PC-9 (cell line): ENCODE results near the gene ATG4B. TPM values are rescaled to one million over a fixed set of nuclear protein-coding genes. Genes with fewer than 3 reads are reported as not detected.

Experiments used
- BruUV-seq: library from RNA; stranded (reverse); fragments of 400-500 nt; replicated peaks from 2 replicates; lab custom pipeline; 2021; lab: Mats Ljungman, UMichigan
- CTCF ChIA-PET: fragments of 300-600 bp; sonication (Branson Sonifier 250); formaldehyde crosslinking; loops from one replicate; lab custom pipeline; 2022; ENCODE audit warnings: antibody characterized with exemption; lab: Charles Lee
- POLR2A ChIA-PET: fragments of 300-600 bp; sonication (Branson Sonifier 250); formaldehyde crosslinking; loops from one replicate; lab custom pipeline; 2022; ENCODE audit warnings: antibody characterized with exemption; ENCODE audit not compliant: unreplicated experiment; lab: Charles Lee
- DNase-seq, 2 experiments: peaks; one replicate each; pipeline versions ENCODE4 v3.0.0 to v3.0.0-alpha.2; 2015 to 2022; ENCODE audit warnings: mixed read lengths in 1 of 2
- H2AFZ ChIP-seq: fragments of 200-600 bp; sonication (generic); 2 replicates; pipeline ENCODE4 v1.8.1; 2017; ENCODE audit warnings: antibody characterized with exemption
- H3F3A ChIP-seq: fragments of 200-600 bp; sonication (generic); 2 replicates; pipeline ENCODE4 v1.8.1; 2017; ENCODE audit warnings: antibody characterized with exemption, mild to moderate bottlenecking, low read depth; ENCODE audit not compliant: insufficient read depth
- H3K27ac ChIP-seq: fragments of 200-600 bp; sonication (generic); 2 replicates; pipeline ENCODE4 v1.6.1; 2016; ENCODE audit warnings: mixed run types
- H3K27me3 ChIP-seq: fragments of 200-600 bp; sonication (generic); 2 replicates; pipeline ENCODE4 v1.6.1; 2016; ENCODE audit warnings: low read depth, mixed run types; ENCODE audit not compliant: insufficient read depth
- H3K36me3 ChIP-seq: fragments of 200-600 bp; sonication (generic); 2 replicates; pipeline ENCODE4 v1.6.1; 2016; ENCODE audit warnings: low read depth, mixed run types
- H3K4me1 ChIP-seq: fragments of 200-600 bp; sonication (generic); replicated peaks from 2 replicates; pipeline ENCODE4 v1.6.1; 2016; ENCODE audit warnings: mixed run types; ENCODE audit not compliant: insufficient read depth
- H3K4me2 ChIP-seq: fragments of 200-600 bp; sonication (generic); 2 replicates; pipeline ENCODE4 v1.6.1; 2017; ENCODE audit warnings: mixed run types
- H3K4me3 ChIP-seq: fragments of 200-600 bp; sonication (generic); 2 replicates; pipeline ENCODE4 v1.6.1; 2016; ENCODE audit warnings: mixed run types
- H3K79me2 ChIP-seq: fragments of 200-600 bp; sonication (generic); 2 replicates; pipeline ENCODE4 v1.6.1; 2017; ENCODE audit warnings: low read depth, mixed run types
- H3K9me2 ChIP-seq: fragments of 200-600 bp; sonication (generic); 2 replicates; pipeline ENCODE4 v1.8.1; 2017; ENCODE audit warnings: mild to moderate bottlenecking; ENCODE audit not compliant: insufficient read depth
- H3K9me3 ChIP-seq: fragments of 200-600 bp; sonication (generic); 2 replicates; pipeline ENCODE4 v1.8.1; 2016; ENCODE audit warnings: low read depth; ENCODE audit not compliant: insufficient read depth
- H4K20me1 ChIP-seq: fragments of 200-600 bp; sonication (generic); 2 replicates; pipeline ENCODE4 v1.8.1; 2017; ENCODE audit not compliant: insufficient read depth
- EZH2 ChIP-seq: fragments of 200-600 bp; sonication (generic); IDR thresholded peaks from 2 replicates; pipeline ENCODE4 v1.8.0; 2017; ENCODE audit warnings: antibody characterized with exemption, low read depth
- intact Hi-C: fragments of 100-400 bp; cut with micrococcal nuclease; formaldehyde crosslinking; loops from one replicate; pipeline ENCODE4 v1.10.0; 2022; ENCODE audit not compliant: unreplicated experiment
- total RNA-seq: library from RNA; stranded (reverse); gene quantifications from 2 replicates; pipeline ENCODE4 v1.2.3, GENCODE V29; 2021
- TF ChIP-seq, protein P1 (sequence below): fragments of 200-600 bp; sonication (generic); conservative IDR thresholded peaks from 2 replicates; pipeline ENCODE4 v1.6.1; 2017; ENCODE audit warnings: mixed run types, antibody characterized with exemption, mild to moderate bottlenecking, moderate library complexity

The ATG4B gene
- total RNA-seq, 1 experiment from 2014 or later = 162 TPM

DNA sequence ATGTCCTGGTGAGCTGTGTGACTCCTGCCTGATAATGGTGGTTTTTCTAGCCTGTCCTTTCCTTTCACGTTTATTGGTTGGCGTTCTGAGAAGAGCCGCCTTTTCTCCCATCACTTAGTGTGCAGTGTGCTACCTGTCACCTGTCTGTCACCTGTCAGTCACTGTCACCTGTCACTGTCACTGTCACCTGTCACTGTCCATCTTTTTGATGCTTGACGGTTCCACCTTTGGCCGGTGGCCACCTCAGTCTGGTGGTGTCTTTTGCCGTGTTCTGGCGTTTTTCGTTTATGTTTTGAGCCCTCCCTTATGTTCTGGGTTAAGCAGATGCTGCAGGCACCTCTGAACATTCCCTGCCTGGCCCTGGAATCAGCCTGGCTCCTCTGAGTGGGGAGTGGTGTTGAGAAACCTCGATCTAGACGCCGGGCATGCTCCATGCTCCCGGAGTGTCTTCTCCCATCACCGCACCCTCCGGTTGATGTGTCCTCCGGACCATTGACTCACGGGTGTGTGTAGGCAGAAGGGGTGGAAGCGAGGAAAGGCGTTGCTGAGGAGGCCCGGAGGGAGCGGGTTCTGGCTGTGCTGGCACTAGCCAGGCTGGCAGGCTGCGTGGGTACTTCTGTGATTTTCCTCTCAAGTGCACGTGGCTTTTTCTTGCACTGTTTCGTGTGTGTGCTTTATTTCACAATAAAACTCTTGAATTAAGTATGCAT lies 28.4 kb downstream of the ATG4B start:
- Histone ChIP-seq H3K4me3 (no peak overlapping the region), H3F3A (0 out of 2 replicates have a peak, but pooled peaks cover 9% of the 10 kb centered on the region), H3K9me2 (no peaks in the 10 kb centered on the region), H2AFZ (no peak overlapping the region), H4K20me1 (0 out of 2 replicates have a peak, but pooled peaks cover 7% of the 10 kb centered on the region), H3K27me3 (no peaks in the 10 kb centered on the region), H3K36me3 (no peaks in the 10 kb centered on the region; the same call in 1 of the 2 replicates), H3K27ac (no peak overlapping the region), H3K4me1 (no peaks in the 10 kb centered on the region), H3K9me3 (no peaks in the 10 kb centered on the region), H3K79me2 (no peaks in the 10 kb centered on the region), H3K4me2 (no peak overlapping the region)
- CTCF ChIA-PET = no interaction called here
- no peak for TF ChIP-seq EZH2
- TF ChIP-seq, protein P1, sequence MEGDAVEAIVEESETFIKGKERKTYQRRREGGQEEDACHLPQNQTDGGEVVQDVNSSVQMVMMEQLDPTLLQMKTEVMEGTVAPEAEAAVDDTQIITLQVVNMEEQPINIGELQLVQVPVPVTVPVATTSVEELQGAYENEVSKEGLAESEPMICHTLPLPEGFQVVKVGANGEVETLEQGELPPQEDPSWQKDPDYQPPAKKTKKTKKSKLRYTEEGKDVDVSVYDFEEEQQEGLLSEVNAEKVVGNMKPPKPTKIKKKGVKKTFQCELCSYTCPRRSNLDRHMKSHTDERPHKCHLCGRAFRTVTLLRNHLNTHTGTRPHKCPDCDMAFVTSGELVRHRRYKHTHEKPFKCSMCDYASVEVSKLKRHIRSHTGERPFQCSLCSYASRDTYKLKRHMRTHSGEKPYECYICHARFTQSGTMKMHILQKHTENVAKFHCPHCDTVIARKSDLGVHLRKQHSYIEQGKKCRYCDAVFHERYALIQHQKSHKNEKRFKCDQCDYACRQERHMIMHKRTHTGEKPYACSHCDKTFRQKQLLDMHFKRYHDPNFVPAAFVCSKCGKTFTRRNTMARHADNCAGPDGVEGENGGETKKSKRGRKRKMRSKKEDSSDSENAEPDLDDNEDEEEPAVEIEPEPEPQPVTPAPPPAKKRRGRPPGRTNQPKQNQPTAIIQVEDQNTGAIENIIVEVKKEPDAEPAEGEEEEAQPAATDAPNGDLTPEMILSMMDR = no peak
- intact Hi-C loops = loop anchor here (1.0 kb wide), 1 partner anchor 212 kb away; no protein-coding TSS in a partner anchor
- DNase-seq = no peak
- POLR2A ChIA-PET = no interaction called here
- no TSS peak for BruUV-seq

DNA sequence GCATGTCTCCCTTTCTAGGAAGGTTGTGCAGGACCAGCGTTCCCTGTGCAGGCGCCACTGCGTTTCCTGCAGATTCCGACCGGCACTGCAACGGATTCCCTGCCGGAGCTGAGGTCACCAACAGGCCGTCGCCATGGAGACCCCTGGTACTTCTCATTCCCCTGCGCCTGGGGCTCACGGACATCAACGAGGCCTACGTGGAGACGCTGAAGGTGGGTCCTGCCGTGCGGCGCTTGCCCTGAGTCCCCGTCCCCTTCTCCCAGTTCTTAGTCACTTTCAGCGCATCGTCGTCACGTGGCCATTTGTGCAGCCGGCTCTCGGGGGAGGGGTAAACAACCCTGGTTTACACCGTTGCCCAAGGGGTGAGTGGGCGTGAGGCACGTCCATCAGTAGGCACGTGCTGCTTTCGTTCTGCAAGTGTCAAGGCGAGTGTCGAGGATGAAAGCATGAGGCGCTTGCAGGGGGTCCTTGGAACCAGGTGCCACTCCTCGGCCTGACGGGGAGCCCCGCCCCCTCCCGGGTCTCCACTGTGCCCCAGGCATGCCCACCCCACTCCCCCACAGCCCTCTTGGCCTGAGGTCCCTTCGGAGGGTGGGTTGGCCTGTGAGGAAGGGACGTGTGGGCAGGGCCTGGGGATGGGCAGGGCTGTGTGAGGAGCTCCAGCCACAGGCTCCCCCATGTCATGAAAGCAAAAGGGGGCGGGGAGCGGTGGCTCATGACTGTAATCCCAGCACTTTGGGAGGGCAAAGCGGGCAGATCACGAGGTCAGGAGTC lies 29.3 kb downstream of the ATG4B start:
- H4K20me1 ChIP-seq = 0 out of 2 replicates have a peak, but pooled peaks cover 7% of the 10 kb centered on the region
- no peak overlapping the region for H3K27ac ChIP-seq
- TF ChIP-seq, protein P1 = no peak
- TF ChIP-seq EZH2 = no peak
- H2AFZ ChIP-seq = no peak overlapping the region
- H3K27me3 ChIP-seq = no peaks in the 10 kb centered on the region
- no peaks in the 10 kb centered on the region for H3K9me3 ChIP-seq
- 0 out of 2 replicates have a peak, but pooled peaks cover 9% of the 10 kb centered on the region for H3F3A ChIP-seq
- no peaks in the 10 kb centered on the region for H3K9me2 ChIP-seq
- ChIA-PET CTCF (no interaction called here), POLR2A (interaction anchor here (0.7 kb wide), 1 partner anchor 55 kb away, joined by 7 read pairs; no protein-coding TSS in a partner anchor)
- no peaks in the 10 kb centered on the region; the same call in 1 of the 2 replicates for H3K36me3 ChIP-seq
- intact Hi-C loops = no loop called here
- BruUV-seq = no TSS peak
- no peak for DNase-seq
- H3K4me3 ChIP-seq = no peak overlapping the region
- H3K4me1 ChIP-seq = no peaks in the 10 kb centered on the region
- no peaks in the 10 kb centered on the region for H3K79me2 ChIP-seq
- no peak overlapping the region for H3K4me2 ChIP-seq

DNA sequence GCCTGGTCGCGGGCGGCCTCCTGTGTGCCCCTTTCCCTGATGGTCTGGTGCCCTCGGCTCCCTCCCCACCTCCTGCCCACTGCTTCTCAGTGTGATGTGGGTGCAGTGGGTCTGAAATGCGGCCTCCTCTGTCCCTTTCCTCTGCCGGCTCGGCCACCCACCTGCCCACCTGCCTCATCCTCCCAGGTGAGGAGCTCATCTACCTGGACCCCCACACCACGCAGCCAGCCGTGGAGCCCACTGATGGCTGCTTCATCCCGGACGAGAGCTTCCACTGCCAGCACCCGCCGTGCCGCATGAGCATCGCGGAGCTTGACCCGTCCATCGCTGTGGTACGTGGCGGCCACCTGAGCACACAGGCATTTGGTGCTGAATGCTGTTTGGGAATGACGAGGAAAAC lies 30.9 kb downstream of the ATG4B start:
- no peaks in the 10 kb centered on the region for H3K9me3 ChIP-seq
- TF ChIP-seq EZH2 = no peak
- TF ChIP-seq, protein P1 = no peak
- H3K27ac ChIP-seq = no peak overlapping the region
- 0 out of 2 replicates have a peak, but pooled peaks cover 7% of the 10 kb centered on the region for H4K20me1 ChIP-seq
- H3K4me1 ChIP-seq = no peaks in the 10 kb centered on the region
- H3K9me2 ChIP-seq = no peaks in the 10 kb centered on the region
- ChIA-PET CTCF (interaction anchor here (0.8 kb wide), 1 partner anchor 58 kb away, joined by 3 read pairs; no protein-coding TSS in a partner anchor), POLR2A (interaction anchor here (0.6 kb wide), 1 partner anchor 33 kb away, joined by 7 read pairs; no protein-coding TSS in a partner anchor)
- no peak overlapping the region for H3K4me3 ChIP-seq
- intact Hi-C loops = no loop called here
- H2AFZ ChIP-seq = no peak overlapping the region
- no TSS peak for BruUV-seq
- H3K27me3 ChIP-seq = no peaks in the 10 kb centered on the region
- no peaks in the 10 kb centered on the region; the same call in 1 of the 2 replicates for H3K36me3 ChIP-seq
- peaks cover 14% of the 10 kb centered on the region; the same call in 1 of the 2 replicates for H3F3A ChIP-seq
- no peaks in the 10 kb centered on the region for H3K79me2 ChIP-seq
- DNase-seq = no peak
- H3K4me2 ChIP-seq = no peak overlapping the region
